ENCODE measurements around the gene ATP8B4. TPM values are rescaled to one million over a fixed set of nuclear protein-coding genes. Genes with fewer than 3 reads are reported as not detected.

The ATP8B4 gene
- total and polyA plus RNA-seq, 2 donors (not counting 3 experiments of a cell fraction or from before 2014, with no cell fraction given), result not detected

DNA sequence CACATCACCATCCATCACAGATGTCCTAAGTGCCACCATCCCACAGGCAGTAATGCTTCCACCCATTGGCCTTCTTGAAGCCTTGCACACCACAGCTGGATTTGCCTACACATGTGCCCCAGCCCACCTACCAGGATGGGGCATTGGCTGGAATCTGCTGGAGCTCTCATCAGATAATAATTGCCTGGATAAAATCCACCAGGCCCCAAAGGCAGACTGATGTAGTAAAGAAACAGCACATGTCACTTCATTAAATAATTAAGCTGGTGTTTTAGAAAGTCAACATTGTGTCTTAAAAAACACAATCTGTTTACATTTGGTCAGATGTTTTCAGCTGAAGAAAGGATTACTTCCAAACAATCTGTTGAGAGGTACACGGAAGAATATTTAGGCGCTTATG, 229.5 kb downstream of the ATP8B4 start:
- intact Hi-C loops (cut with micrococcal nuclease) (no loop called here), dilution Hi-C loops (cut with MboI; ENCODE audit: extremely low pct_ligation_motif_present, low sequenced_read_pairs) (no loop called here)
- Histone ChIP-seq H3K9me1 (replicated peaks; ENCODE audit: control insufficient read depth, extremely low read depth, insufficient read depth, low read length) (no peaks in the 10 kb centered on the region), H3K79me2 (ENCODE audit: control insufficient read depth, insufficient read depth, low read length) (no peaks in the 10 kb centered on the region), H3K4me2 (ENCODE audit: insufficient read depth, low read length) (no peak overlapping the region), H4K20me1 (replicated peaks; ENCODE audit: control insufficient read depth, extremely low read depth, insufficient read depth, low read length) (no peaks in the 10 kb centered on the region), H3K27me3 (ENCODE audit: control insufficient read depth in 2 of 2, insufficient read depth in 2 of 2, low read length in 2 of 2) (no peaks in the 10 kb centered on the region), H3K9me3 (replicated peaks; ENCODE audit: control insufficient read depth, insufficient read depth, low read length) (no peaks in the 10 kb centered on the region), H3K9ac (replicated peaks; ENCODE audit: extremely low read depth, insufficient read depth, low read length) (no peak overlapping the region), H3K36me3 (ENCODE audit: control insufficient read depth in 2 of 2, extremely low read depth in 1 of 2, insufficient read depth in 2 of 2, low read length in 2 of 2) (no peaks in the 10 kb centered on the region), H2AFZ (ENCODE audit: low read depth, low read length) (no peak overlapping the region), H3K4me1 (ENCODE audit: control insufficient read depth, extremely low read depth, insufficient read depth, low read length) (no peaks in the 10 kb centered on the region), H3K27ac (ENCODE audit: insufficient read depth, low read depth, low read length) (no peak overlapping the region), H3K4me3 (replicated peaks in 1 of 3; ENCODE audit: insufficient read depth in 1 of 3, low read depth in 1 of 3, low read length in 3 of 3) (no peak overlapping the region)
- DNase-seq (ENCODE audit: low read depth, low spot score) (no peak), FAIRE-seq (no peak)
- CTCF ChIA-PET, result no interaction called here
- TF ChIP-seq POLR2AphosphoS5 (IDR thresholded peaks at IDR 0.05; ENCODE audit: insufficient read depth, low read depth, low read length) (no peak), FOS (IDR thresholded peaks at IDR 0.05; ENCODE audit: borderline replicate concordance, insufficient read depth, low read length) (no peak), GATA2 (IDR thresholded peaks at IDR 0.05; ENCODE audit: insufficient read depth, insufficient read length, low read depth, low read length) (no peak), MYC (IDR thresholded peaks at IDR 0.05; ENCODE audit: low read depth, low read length) (no peak), EZH2 (IDR thresholded peaks at IDR 0.05; ENCODE audit: borderline replicate concordance, low read depth, low read length, severe bottlenecking) (no peak), POLR2A (IDR thresholded peaks at IDR 0.05; ENCODE audit: low read depth, low read length) (no peak), JUN (IDR thresholded peaks at IDR 0.05; ENCODE audit: borderline replicate concordance, insufficient read depth, insufficient read length, low read depth) (no peak)
- TF ChIP-seq, protein P1, sequence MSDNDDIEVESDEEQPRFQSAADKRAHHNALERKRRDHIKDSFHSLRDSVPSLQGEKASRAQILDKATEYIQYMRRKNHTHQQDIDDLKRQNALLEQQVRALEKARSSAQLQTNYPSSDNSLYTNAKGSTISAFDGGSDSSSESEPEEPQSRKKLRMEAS (IDR thresholded peaks at IDR 0.05; ENCODE audit: insufficient read depth, insufficient read length), result no peak
- TF ChIP-seq, protein P2, sequence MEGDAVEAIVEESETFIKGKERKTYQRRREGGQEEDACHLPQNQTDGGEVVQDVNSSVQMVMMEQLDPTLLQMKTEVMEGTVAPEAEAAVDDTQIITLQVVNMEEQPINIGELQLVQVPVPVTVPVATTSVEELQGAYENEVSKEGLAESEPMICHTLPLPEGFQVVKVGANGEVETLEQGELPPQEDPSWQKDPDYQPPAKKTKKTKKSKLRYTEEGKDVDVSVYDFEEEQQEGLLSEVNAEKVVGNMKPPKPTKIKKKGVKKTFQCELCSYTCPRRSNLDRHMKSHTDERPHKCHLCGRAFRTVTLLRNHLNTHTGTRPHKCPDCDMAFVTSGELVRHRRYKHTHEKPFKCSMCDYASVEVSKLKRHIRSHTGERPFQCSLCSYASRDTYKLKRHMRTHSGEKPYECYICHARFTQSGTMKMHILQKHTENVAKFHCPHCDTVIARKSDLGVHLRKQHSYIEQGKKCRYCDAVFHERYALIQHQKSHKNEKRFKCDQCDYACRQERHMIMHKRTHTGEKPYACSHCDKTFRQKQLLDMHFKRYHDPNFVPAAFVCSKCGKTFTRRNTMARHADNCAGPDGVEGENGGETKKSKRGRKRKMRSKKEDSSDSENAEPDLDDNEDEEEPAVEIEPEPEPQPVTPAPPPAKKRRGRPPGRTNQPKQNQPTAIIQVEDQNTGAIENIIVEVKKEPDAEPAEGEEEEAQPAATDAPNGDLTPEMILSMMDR (IDR thresholded peaks at IDR 0.05; ENCODE audit: extremely low read depth in 1 of 2, insufficient read depth in 1 of 2, low read depth in 1 of 2, low read length in 2 of 2), result no peak
- POLR2A ChIA-PET, result no interaction called here
- no TSS peak for BruUV-seq (replicated peaks)

Measured in endothelial cell of umbilical vein (primary cell).